HepG2 (cell line): ENCODE data around the gene MVB12A. TPM values are rescaled to one million over a fixed set of nuclear protein-coding genes. Genes with fewer than 3 reads are reported as not detected.

Experiments used
- NFRKB ChIP-seq: fragments of 450-650 bp; IDR thresholded peaks from 2 replicates; pipeline ENCODE4 v1.6.1; 2017
- PHF21A ChIP-seq: sonication (generic); formaldehyde crosslinking; IDR thresholded peaks from 2 replicates; pipeline ENCODE4 v1.5.0; 2020; ENCODE audit warnings: mild to moderate bottlenecking, missing genetic modification reagents
- polyA plus RNA-seq, 8 experiments: library from polyadenylated mRNA; depleted of rRNA in 3 of 8; stranded (reverse) in 7 of 8; unstranded in 1 of 8; fragments of >200 nt; fragmentation: Illumina TruSeq in 4 of 8; extraction: Trizol in 4 of 8; gene quantifications; 2 replicates each; pipeline versions ENCODE4 v1.2.1 to v1.2.3, GENCODE V29; 2011 to 2016; ENCODE audit warnings: low read depth in 4 of 8, missing spikeins in 1 of 8, mixed read lengths in 1 of 8; ENCODE audit not compliant: insufficient read depth in 1 of 8
- total RNA-seq, 5 experiments: library from RNA; depleted of rRNA; stranded (reverse); fragments of >200 nt; fragmentation: Illumina TruSeq; extraction: Trizol; gene quantifications; 2 replicates each; pipeline ENCODE4 v1.2.3, GENCODE V29; 2016; ENCODE audit warnings: low read depth in 1 of 5
- TF ChIP-seq, protein P1 (sequence below): sonication (generic); formaldehyde crosslinking; IDR thresholded peaks from 2 replicates; pipeline ENCODE4 v1.5.0; 2020; ENCODE audit warnings: mild to moderate bottlenecking, missing genetic modification reagents, borderline replicate concordance
- TF ChIP-seq, protein P2 (sequence below): sonication (generic); formaldehyde crosslinking; IDR thresholded peaks from 2 replicates; pipeline ENCODE4 v1.4.0; 2020; ENCODE audit warnings: mild to moderate bottlenecking, missing genetic modification reagents
- TF ChIP-seq, protein P3 (sequence below): sonication (generic); formaldehyde crosslinking; IDR thresholded peaks from 2 replicates; pipeline ENCODE4 v1.4.0; 2020; ENCODE audit warnings: mild to moderate bottlenecking, missing genetic modification reagents
- TF ChIP-seq, protein P4 (sequence below): sonication (generic); formaldehyde crosslinking; IDR thresholded peaks from 2 replicates; pipeline ENCODE4 v1.5.1; 2020; ENCODE audit warnings: mild to moderate bottlenecking, missing genetic modification reagents, borderline replicate concordance

MVB12A gene
- total and polyA plus RNA-seq, 2 of the 13 experiments (the other 11 are each of a cell fraction or from before 2014, with no cell fraction given), result 35.7 to 36.1 TPM

DNA sequence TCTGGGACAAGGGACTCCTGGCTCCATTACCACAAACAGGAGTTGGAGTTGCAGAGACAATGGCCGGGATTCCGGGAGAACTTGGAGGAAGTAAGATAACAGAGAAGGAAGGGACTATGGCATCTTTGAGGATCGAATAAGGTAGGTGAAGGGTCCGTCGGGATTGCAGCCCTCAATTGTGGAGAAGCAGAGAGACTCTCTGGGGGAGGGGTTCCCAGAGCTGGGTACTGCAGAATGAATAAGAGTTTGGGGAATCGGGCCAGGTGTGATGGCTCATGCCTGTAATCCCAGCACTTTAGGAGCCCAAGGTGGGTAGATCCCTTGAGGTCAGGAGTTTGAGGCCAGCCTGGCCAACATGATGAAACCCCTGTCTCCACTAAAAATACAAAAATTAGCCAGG is 18.2 kb upstream of the MVB12A start (continued):
- TF ChIP-seq, protein P1, sequence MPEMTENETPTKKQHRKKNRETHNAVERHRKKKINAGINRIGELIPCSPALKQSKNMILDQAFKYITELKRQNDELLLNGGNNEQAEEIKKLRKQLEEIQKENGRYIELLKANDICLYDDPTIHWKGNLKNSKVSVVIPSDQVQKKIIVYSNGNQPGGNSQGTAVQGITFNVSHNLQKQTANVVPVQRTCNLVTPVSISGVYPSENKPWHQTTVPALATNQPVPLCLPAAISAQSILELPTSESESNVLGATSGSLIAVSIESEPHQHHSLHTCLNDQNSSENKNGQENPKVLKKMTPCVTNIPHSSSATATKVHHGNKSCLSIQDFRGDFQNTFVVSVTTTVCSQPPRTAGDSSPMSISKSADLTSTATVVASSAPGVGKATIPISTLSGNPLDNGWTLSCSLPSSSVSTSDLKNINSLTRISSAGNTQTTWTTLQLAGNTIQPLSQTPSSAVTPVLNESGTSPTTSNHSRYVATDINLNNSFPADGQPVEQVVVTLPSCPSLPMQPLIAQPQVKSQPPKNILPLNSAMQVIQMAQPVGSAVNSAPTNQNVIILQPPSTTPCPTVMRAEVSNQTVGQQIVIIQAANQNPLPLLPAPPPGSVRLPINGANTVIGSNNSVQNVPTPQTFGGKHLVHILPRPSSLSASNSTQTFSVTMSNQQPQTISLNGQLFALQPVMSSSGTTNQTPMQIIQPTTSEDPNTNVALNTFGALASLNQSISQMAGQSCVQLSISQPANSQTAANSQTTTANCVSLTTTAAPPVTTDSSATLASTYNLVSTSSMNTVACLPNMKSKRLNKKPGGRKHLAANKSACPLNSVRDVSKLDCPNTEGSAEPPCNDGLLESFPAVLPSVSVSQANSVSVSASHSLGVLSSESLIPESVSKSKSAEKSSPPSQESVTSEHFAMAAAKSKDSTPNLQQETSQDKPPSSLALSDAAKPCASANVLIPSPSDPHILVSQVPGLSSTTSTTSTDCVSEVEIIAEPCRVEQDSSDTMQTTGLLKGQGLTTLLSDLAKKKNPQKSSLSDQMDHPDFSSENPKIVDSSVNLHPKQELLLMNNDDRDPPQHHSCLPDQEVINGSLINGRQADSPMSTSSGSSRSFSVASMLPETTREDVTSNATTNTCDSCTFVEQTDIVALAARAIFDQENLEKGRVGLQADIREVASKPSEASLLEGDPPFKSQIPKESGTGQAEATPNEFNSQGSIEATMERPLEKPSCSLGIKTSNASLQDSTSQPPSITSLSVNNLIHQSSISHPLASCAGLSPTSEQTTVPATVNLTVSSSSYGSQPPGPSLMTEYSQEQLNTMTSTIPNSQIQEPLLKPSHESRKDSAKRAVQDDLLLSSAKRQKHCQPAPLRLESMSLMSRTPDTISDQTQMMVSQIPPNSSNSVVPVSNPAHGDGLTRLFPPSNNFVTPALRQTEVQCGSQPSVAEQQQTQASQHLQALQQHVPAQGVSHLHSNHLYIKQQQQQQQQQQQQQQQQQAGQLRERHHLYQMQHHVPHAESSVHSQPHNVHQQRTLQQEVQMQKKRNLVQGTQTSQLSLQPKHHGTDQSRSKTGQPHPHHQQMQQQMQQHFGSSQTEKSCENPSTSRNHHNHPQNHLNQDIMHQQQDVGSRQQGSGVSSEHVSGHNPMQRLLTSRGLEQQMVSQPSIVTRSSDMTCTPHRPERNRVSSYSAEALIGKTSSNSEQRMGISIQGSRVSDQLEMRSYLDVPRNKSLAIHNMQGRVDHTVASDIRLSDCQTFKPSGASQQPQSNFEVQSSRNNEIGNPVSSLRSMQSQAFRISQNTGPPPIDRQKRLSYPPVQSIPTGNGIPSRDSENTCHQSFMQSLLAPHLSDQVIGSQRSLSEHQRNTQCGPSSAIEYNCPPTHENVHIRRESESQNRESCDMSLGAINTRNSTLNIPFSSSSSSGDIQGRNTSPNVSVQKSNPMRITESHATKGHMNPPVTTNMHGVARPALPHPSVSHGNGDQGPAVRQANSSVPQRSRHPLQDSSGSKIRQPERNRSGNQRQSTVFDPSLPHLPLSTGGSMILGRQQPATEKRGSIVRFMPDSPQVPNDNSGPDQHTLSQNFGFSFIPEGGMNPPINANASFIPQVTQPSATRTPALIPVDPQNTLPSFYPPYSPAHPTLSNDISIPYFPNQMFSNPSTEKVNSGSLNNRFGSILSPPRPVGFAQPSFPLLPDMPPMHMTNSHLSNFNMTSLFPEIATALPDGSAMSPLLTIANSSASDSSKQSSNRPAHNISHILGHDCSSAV (CRISPR knock-in tag), result no peak
- no peak for TF ChIP-seq PHF21A (CRISPR knock-in tag)
- TF ChIP-seq, protein P2, sequence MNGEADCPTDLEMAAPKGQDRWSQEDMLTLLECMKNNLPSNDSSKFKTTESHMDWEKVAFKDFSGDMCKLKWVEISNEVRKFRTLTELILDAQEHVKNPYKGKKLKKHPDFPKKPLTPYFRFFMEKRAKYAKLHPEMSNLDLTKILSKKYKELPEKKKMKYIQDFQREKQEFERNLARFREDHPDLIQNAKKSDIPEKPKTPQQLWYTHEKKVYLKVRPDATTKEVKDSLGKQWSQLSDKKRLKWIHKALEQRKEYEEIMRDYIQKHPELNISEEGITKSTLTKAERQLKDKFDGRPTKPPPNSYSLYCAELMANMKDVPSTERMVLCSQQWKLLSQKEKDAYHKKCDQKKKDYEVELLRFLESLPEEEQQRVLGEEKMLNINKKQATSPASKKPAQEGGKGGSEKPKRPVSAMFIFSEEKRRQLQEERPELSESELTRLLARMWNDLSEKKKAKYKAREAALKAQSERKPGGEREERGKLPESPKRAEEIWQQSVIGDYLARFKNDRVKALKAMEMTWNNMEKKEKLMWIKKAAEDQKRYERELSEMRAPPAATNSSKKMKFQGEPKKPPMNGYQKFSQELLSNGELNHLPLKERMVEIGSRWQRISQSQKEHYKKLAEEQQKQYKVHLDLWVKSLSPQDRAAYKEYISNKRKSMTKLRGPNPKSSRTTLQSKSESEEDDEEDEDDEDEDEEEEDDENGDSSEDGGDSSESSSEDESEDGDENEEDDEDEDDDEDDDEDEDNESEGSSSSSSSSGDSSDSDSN, result no peak
- TF ChIP-seq, protein P3, sequence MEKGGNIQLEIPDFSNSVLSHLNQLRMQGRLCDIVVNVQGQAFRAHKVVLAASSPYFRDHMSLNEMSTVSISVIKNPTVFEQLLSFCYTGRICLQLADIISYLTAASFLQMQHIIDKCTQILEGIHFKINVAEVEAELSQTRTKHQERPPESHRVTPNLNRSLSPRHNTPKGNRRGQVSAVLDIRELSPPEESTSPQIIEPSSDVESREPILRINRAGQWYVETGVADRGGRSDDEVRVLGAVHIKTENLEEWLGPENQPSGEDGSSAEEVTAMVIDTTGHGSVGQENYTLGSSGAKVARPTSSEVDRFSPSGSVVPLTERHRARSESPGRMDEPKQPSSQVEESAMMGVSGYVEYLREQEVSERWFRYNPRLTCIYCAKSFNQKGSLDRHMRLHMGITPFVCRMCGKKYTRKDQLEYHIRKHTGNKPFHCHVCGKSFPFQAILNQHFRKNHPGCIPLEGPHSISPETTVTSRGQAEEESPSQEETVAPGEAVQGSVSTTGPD, result no peak
- no peak for TF ChIP-seq NFRKB
- TF ChIP-seq, protein P4, sequence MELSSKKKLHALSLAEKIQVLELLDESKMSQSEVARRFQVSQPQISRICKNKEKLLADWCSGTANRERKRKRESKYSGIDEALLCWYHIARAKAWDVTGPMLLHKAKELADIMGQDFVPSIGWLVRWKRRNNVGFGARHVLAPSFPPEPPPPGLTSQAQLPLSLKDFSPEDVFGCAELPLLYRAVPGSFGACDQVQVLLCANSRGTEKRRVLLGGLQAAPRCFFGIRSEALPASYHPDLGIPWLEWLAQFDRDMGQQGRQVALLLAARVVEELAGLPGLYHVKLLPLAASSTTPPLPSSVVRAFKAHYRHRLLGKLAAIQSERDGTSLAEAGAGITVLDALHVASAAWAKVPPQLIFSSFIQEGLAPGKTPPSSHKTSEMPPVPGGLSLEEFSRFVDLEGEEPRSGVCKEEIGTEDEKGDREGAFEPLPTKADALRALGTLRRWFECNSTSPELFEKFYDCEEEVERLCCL (CRISPR knock-in tag), result no peak
